GM12878 (cell line): ENCODE data around the gene BRICD5. TPM values are rescaled to one million over a fixed set of nuclear protein-coding genes. Genes with fewer than 3 reads are reported as not detected.
A peak's percentile ranks its signal among the peaks of the same experiment; 100 is the strongest.

Experiments used
- ATAC-seq: fragments of 200-7000 bp; cut with Tn5 transposase; 3 replicates; pipeline ENCODE4 v1.9.1; 2020; ENCODE audit warnings: mild to moderate bottlenecking, moderate library complexity
- BruUV-seq: library from RNA; stranded (reverse); fragments of 400-500 nt; replicated peaks from 2 replicates; lab custom pipeline; 2021; lab: Mats Ljungman, UMichigan
- CTCF ChIA-PET: fragments of 300-600 bp; sonication (Branson Sonifier 250); formaldehyde crosslinking; extraction: SDS; loops from one replicate; lab custom pipeline; 2021; ENCODE audit warnings: inconsistent platforms; lab: Yijun Ruan, JAX
- POLR2A ChIA-PET: fragments of 350-600 bp; formaldehyde crosslinking; extraction: SDS; loops from one replicate; lab custom pipeline; 2021; ENCODE audit warnings: inconsistent platforms; lab: Charles Lee
- RAD21 ChIA-PET: fragments of 300-600 bp; sonication (Branson Sonifier 250); formaldehyde crosslinking; loops from one replicate; lab custom pipeline; 2023; ENCODE audit warnings: antibody characterized with exemption; ENCODE audit not compliant: unreplicated experiment; lab: Charles Lee
- SMC1A ChIA-PET: fragments of 300-600 bp; sonication (Branson Sonifier 250); formaldehyde crosslinking; loops from one replicate; lab custom pipeline; 2023; ENCODE audit not compliant: unreplicated experiment, uncharacterized antibody; lab: Charles Lee
- DNase-seq: peaks from one replicate; pipeline ENCODE4 v3.0.0-alpha.2; 2011; ENCODE audit warnings: low read depth, low spot score
- FAIRE-seq: peaks from 3 replicates; lab custom pipeline; 2011; peaks lifted over from hg19 to GRCh38; lab: Jason Lieb, UNC
- H2AFZ ChIP-seq: 2 replicates; pipeline ENCODE4 v1.6.0; 2011; ENCODE audit warnings: low read depth, low read length, control low read depth; ENCODE audit not compliant: control insufficient read depth
- H3K27ac ChIP-seq: 2 replicates; pipeline ENCODE4 v1.5.1; 2011; ENCODE audit warnings: control low read depth; ENCODE audit not compliant: control insufficient read depth, insufficient read depth
- H3K27me3 ChIP-seq, 2 experiments: replicated peaks in 1 of 2; 2 replicates each; pipeline versions ENCODE4 v1.6.0 to v1.6.1; 2011; ENCODE audit warnings: low read length in 1 of 2; ENCODE audit not compliant: control insufficient read depth in 2 of 2, insufficient read depth in 2 of 2
- H3K36me3 ChIP-seq, 2 experiments: 2 replicates each; pipeline ENCODE4 v1.5.1; 2011; ENCODE audit warnings: low read length in 1 of 2; ENCODE audit not compliant: control insufficient read depth in 2 of 2, insufficient read depth in 2 of 2
- H3K4me1 ChIP-seq: 2 replicates; pipeline ENCODE4 v1.6.1; 2011; ENCODE audit warnings: mild to moderate bottlenecking, low read length, moderate library complexity, mixed read lengths; ENCODE audit not compliant: control insufficient read depth, insufficient read depth
- H3K4me2 ChIP-seq: 2 replicates; pipeline ENCODE4 v1.6.0; 2011; ENCODE audit warnings: control low read depth; ENCODE audit not compliant: control insufficient read depth, insufficient read depth
- H3K4me3 ChIP-seq: fragments of 200-600 bp; sonication (generic); 2 replicates; pipeline ENCODE4 v1.5.1; 2016
- H3K79me2 ChIP-seq: 2 replicates; pipeline ENCODE4 v1.6.0; 2011; ENCODE audit warnings: low read length; ENCODE audit not compliant: control insufficient read depth, insufficient read depth
- H3K9ac ChIP-seq: 2 replicates; pipeline ENCODE4 v1.8.0; 2011; ENCODE audit warnings: low read length, control low read depth, mixed read lengths; ENCODE audit not compliant: control insufficient read depth, insufficient read depth
- H3K9me3 ChIP-seq: replicated peaks from 3 replicates; pipeline ENCODE4 v1.5.1; 2011; ENCODE audit warnings: mild to moderate bottlenecking, low read length; ENCODE audit not compliant: control insufficient read depth, insufficient read depth
- H4K20me1 ChIP-seq: 2 replicates; pipeline ENCODE4 v1.6.0; 2011; ENCODE audit not compliant: control insufficient read depth, insufficient read depth
- ASH2L ChIP-seq: fragments of 300-600, 200-600 bp; sonication (generic); IDR thresholded peaks from 2 replicates; pipeline ENCODE4 v1.6.1; 2017; ENCODE audit warnings: low read depth, mild to moderate bottlenecking, borderline replicate concordance
- CBFB ChIP-seq: IDR thresholded peaks from 2 replicates; pipeline ENCODE4 v1.6.1; 2016; ENCODE audit warnings: antibody characterized with exemption, low read depth
- CEBPB ChIP-seq, 2 experiments: fragments of 150-350 bp in 1 of 2; IDR thresholded peaks; 2 replicates each; pipeline ENCODE4 v1.6.1; 2012 to 2014; ENCODE audit warnings: low read depth in 2 of 2, low read length in 2 of 2, borderline replicate concordance in 1 of 2, inconsistent platforms in 1 of 2
- HDAC2 ChIP-seq: fragments of 200-600 bp; sonication (generic); IDR thresholded peaks from 2 replicates; pipeline ENCODE4 v1.6.1; 2017
- HDAC6 ChIP-seq: fragments of 200-600 bp; sonication (generic); IDR thresholded peaks from one replicate; pipeline ENCODE4 v1.8.0; 2017; ENCODE audit warnings: antibody characterized with exemption; ENCODE audit not compliant: unreplicated experiment
- IKZF1 ChIP-seq: fragments of 450-650 bp; conservative IDR thresholded peaks from 2 replicates; pipeline ENCODE4 v1.6.1; 2017; ENCODE audit warnings: antibody characterized with exemption, mild to moderate bottlenecking
- IRF3 ChIP-seq: fragments of 450-650 bp; IDR thresholded peaks from 2 replicates; pipeline ENCODE4 v1.6.1; 2014; ENCODE audit warnings: mild to moderate bottlenecking
- MEF2B ChIP-seq: fragments of 450-650 bp; IDR thresholded peaks from 2 replicates; pipeline ENCODE4 v1.6.1; 2018; ENCODE audit warnings: mild to moderate bottlenecking, moderate library complexity; ENCODE audit not compliant: partially characterized antibody, poor library complexity, severe bottlenecking
- NFYA ChIP-seq: IDR thresholded peaks from 2 replicates; pipeline ENCODE4 v1.6.1; 2011; ENCODE audit warnings: low read depth, mild to moderate bottlenecking, low read length, improper control_type of control experiment, borderline replicate concordance
- NR2F1 ChIP-seq: fragments of 450-650 bp; conservative IDR thresholded peaks from 2 replicates; pipeline ENCODE4 v1.6.1; 2017; ENCODE audit warnings: mild to moderate bottlenecking
- POU2F2 ChIP-seq: IDR thresholded peaks from 3 replicates; pipeline ENCODE4 v1.6.1; 2011; ENCODE audit warnings: low read depth, mild to moderate bottlenecking, low read length, borderline replicate concordance
- RAD51 ChIP-seq: fragments of 450-650 bp; IDR thresholded peaks from 2 replicates; pipeline ENCODE4 v1.6.1; 2016; ENCODE audit warnings: moderate library complexity, mild to moderate bottlenecking, inconsistent platforms
- RB1 ChIP-seq: fragments of 450-650 bp; formaldehyde crosslinking; IDR thresholded peaks from 2 replicates; pipeline ENCODE4 v1.6.1; 2017; ENCODE audit warnings: mild to moderate bottlenecking, borderline replicate concordance
- RELA ChIP-seq: fragments of 450-650 bp; IDR thresholded peaks from 2 replicates; pipeline ENCODE4 v1.8.0; 2014; ENCODE audit warnings: borderline replicate concordance; ENCODE audit not compliant: partially characterized antibody
- SIX5 ChIP-seq: IDR thresholded peaks from 2 replicates; pipeline ENCODE4 v1.6.1; 2011; ENCODE audit warnings: mild to moderate bottlenecking, low read depth, low read length, moderate library complexity; ENCODE audit not compliant: severe bottlenecking
- SP1 ChIP-seq: IDR thresholded peaks from one replicate; pipeline ENCODE4 v1.6.1; 2011; ENCODE audit warnings: low read depth, low read length
- TBL1XR1 ChIP-seq: IDR thresholded peaks from 2 replicates; pipeline ENCODE4 v1.6.1; 2012; ENCODE audit warnings: low read depth, low read length, improper control_type of control experiment
- WRNIP1 ChIP-seq: IDR thresholded peaks from 2 replicates; pipeline ENCODE4 v1.6.1; 2011; ENCODE audit warnings: low read depth, low read length, improper control_type of control experiment, borderline replicate concordance
- YY1 ChIP-seq: IDR thresholded peaks from 2 replicates; pipeline ENCODE4 v1.6.1; 2011; ENCODE audit warnings: low read depth, mild to moderate bottlenecking, low read length
- ZNF207 ChIP-seq: fragments of 450-650 bp; IDR thresholded peaks from 2 replicates; pipeline ENCODE4 v1.6.1; 2014; ENCODE audit warnings: antibody characterized with exemption, mild to moderate bottlenecking, borderline replicate concordance
- WGBS: methylation state at CpG from one replicate; pipeline ENCODE4 v1.1.6; 2016; ENCODE audit warnings: low lambda C conversion rate; ENCODE audit not compliant: insufficient replicate concordance, insufficient coverage; ENCODE audit errors: missing lambda C conversion rate; 5-methylcytosine and 5-hydroxymethylcytosine counted together
- in situ Hi-C: fragments of 300-500 bp; cut with MboI; formaldehyde crosslinking; loops from 9 replicates; pipeline ENCODE4 v1.14.3; 2018; ENCODE audit warnings: mixed read lengths
- intact Hi-C: fragments of 100-400 bp; cut with micrococcal nuclease; formaldehyde crosslinking; loops from one replicate; pipeline ENCODE4 v1.14.2; 2022; ENCODE audit not compliant: unreplicated experiment
- polyA plus RNA-seq, 11 experiments: library from polyadenylated mRNA; depleted of rRNA in 4 of 11; unstranded in 6 of 11; stranded (reverse) in 5 of 11; fragments of >200 nt; fragmentation: Nextera tagmentation in 4 of 11; fragmentation: Illumina TruSeq in 1 of 11; extraction: Ambion mirVana in 4 of 11; extraction: Trizol in 1 of 11; gene quantifications; 1 replicate in 1 of 11; 2 replicates in 10 of 11; pipeline versions ENCODE4 v1.2.1 to v1.2.3, GENCODE V29; 2011 to 2016; ENCODE audit warnings: inconsistent platforms in 2 of 11, missing spikeins in 2 of 11, low read depth in 1 of 11
- total RNA-seq, 4 experiments: library from RNA; depleted of rRNA in 3 of 4; stranded (reverse); fragments of >200 nt in 3 of 4; fragmentation: Illumina TruSeq in 1 of 4; extraction: Trizol in 1 of 4; gene quantifications; 2 replicates each; pipeline versions ENCODE4 v1.2.1 to v1.2.3, GENCODE V29; 2013 to 2021
- TF ChIP-seq, protein P1 (sequence below), 3 experiments: IDR thresholded peaks in 2 of 3; conservative IDR thresholded peaks in 1 of 3; 2 replicates each; pipeline ENCODE4 v1.5.1; 2011; ENCODE audit warnings: low read depth in 3 of 3, low read length in 3 of 3, mild to moderate bottlenecking in 3 of 3, control low read depth in 2 of 3, moderate library complexity in 2 of 3, inconsistent platforms in 1 of 3, mixed read lengths in 1 of 3; ENCODE audit not compliant: control insufficient read depth in 2 of 3, insufficient read depth in 1 of 3; ENCODE audit errors: extremely low read depth in 1 of 3

BRICD5 gene
- total and polyA plus RNA-seq, 10 of the 15 experiments (the other 5 are each of a cell fraction or from before 2014, with no cell fraction given), result 0.58 to 11.6 (median 1.5) TPM; not detected in 1

- Histone ChIP-seq H3K36me3 (peaks cover 10 to 17% of the 10 kb centered on the region in 2 experiments; a peak in 3 of 4 replicates), H3K79me2 (peaks cover 13% of the 10 kb centered on the region), H4K20me1 (no peaks in the 10 kb centered on the region), H2AFZ (peak within 1 kb of the TSS; percentile 69), H3K4me2 (peak within 1 kb of the TSS; percentile 94), H3K27ac (peak within 1 kb of the TSS; percentile 76), H3K9ac (peak within 1 kb of the TSS; percentile 80), H3K9me3 (no peaks in the 10 kb centered on the region), H3K4me3 (peak within 1 kb of the TSS; percentile 84), H3K4me1 (peaks cover 13% of the 10 kb centered on the region), H3K27me3 (no peaks in the 10 kb centered on the region)
- ChIA-PET SMC1A (interaction anchor here (0.5 to 1.9 kb wide), 12 partner anchors 10 to 287 kb away, joined by 3 to 6 read pairs (median 4); partner anchors contain the start of gene TRAF7), POLR2A (interaction anchor here (0.8 to 2.5 kb wide), 10 partner anchors 12 to 281 kb away, joined by 3 to 9 read pairs (median 4); partner anchors contain the start of genes CCNF, PGP and TRAF7), CTCF (interaction anchor here (0.6 to 2.5 kb wide), 19 partner anchors 12 to 288 kb away, joined by 3 to 14 read pairs (median 3); partner anchors contain the start of genes ABCA3, CCNF and E4F1), RAD21 (interaction anchor here (0.6 to 2.7 kb wide), 12 partner anchors 18 to 250 kb away, joined by 3 to 14 read pairs (median 4); partner anchors contain the start of genes PGP, PKD1 and TRAF7)
- FAIRE-seq (peak; percentile 95), ATAC-seq (peak; percentile 97), DNase-seq (peak; percentile 62)
- BruUV-seq, result no TSS peak
- in situ Hi-C loops, result no loop called here
- intact Hi-C loops, result loop anchor here (2.0 to 5.0 kb wide), 2 partner anchors 29 to 44 kb away; partner anchors contain the start of genes E4F1 and MLST8
- 5% methylated on average over 76 of the region's 88 CpGs for whole genome bisulfite sequencing
- no peak for TF ChIP-seq SP1
- TF ChIP-seq IKZF1, result peak; percentile 88
- no peak for TF ChIP-seq NFYA
- peak; percentile 43 for TF ChIP-seq RELA
- TF ChIP-seq, protein P1, sequence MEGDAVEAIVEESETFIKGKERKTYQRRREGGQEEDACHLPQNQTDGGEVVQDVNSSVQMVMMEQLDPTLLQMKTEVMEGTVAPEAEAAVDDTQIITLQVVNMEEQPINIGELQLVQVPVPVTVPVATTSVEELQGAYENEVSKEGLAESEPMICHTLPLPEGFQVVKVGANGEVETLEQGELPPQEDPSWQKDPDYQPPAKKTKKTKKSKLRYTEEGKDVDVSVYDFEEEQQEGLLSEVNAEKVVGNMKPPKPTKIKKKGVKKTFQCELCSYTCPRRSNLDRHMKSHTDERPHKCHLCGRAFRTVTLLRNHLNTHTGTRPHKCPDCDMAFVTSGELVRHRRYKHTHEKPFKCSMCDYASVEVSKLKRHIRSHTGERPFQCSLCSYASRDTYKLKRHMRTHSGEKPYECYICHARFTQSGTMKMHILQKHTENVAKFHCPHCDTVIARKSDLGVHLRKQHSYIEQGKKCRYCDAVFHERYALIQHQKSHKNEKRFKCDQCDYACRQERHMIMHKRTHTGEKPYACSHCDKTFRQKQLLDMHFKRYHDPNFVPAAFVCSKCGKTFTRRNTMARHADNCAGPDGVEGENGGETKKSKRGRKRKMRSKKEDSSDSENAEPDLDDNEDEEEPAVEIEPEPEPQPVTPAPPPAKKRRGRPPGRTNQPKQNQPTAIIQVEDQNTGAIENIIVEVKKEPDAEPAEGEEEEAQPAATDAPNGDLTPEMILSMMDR (IDR thresholded peaks at IDR 0.05 in 2 of 3, conservative IDR thresholded peaks at IDR 0.05 in 1 of 3; ENCODE audit: control insufficient read depth in 2 of 3, extremely low read depth in 1 of 3, insufficient read depth in 1 of 3, low read depth in 3 of 3, low read length in 3 of 3), result peak; percentile 50 to 94 (median 62); a peak in 5 of 6 replicates
- no peak for TF ChIP-seq TBL1XR1
- TF ChIP-seq RB1, result peak; percentile 89
- peak; percentile 42; the same call in 1 of the 2 replicates for TF ChIP-seq ZNF207
- no peak for TF ChIP-seq HDAC2
- TF ChIP-seq CBFB, result peak; percentile 83; the same call in 1 of the 2 replicates
- no peak for TF ChIP-seq WRNIP1
- peak; percentile 95 for TF ChIP-seq YY1
- no peak for TF ChIP-seq SIX5
- 0 out of 2 replicates have a peak, but pooled peaks have one; percentile 64 for TF ChIP-seq ASH2L
- TF ChIP-seq NR2F1, result peak; percentile 93
- TF ChIP-seq HDAC6, result peak; percentile 69
- TF ChIP-seq CEBPB (IDR thresholded peaks at IDR 0.05; ENCODE audit: borderline replicate concordance in 1 of 2, low read depth in 2 of 2, low read length in 2 of 2), result peak in 1 of 2 experiments; percentile 3; a peak in 1 of 4 replicates
- TF ChIP-seq IRF3, result no peak
- no peak for TF ChIP-seq MEF2B
- no peak for TF ChIP-seq RAD51
- peak; percentile 46; the same call in 1 of the 3 replicates for TF ChIP-seq POU2F2
These were observed 40.8 kb upstream of the BRICD5 start, which contains the start of gene ECI1 for GRCh38 chr16:2251296-2252111. TSS of gene ECI1 (minus strand) at chr16:2251587. CDS start at chr16:2251566, 21 bp downstream.
